H1 (cell line): ENCODE data around the gene TPD52L3. TPM values are rescaled to one million over a fixed set of nuclear protein-coding genes. Genes with fewer than 3 reads are reported as not detected.

Source experiments
- GABPA ChIP-seq: IDR thresholded peaks from 2 replicates; pipeline ENCODE4 v1.6.1; 2011; ENCODE audit warnings: mild to moderate bottlenecking, low read length, moderate library complexity, borderline replicate concordance; ENCODE audit not compliant: insufficient read depth
- MAFK ChIP-seq: IDR thresholded peaks from 2 replicates; pipeline ENCODE4 v1.6.1; 2012; ENCODE audit warnings: low read depth, mild to moderate bottlenecking, improper control_type of control experiment, low read length
- SUZ12 ChIP-seq: fragments of 200-600 bp; sonication (generic); IDR thresholded peaks from 2 replicates; pipeline ENCODE4 v1.6.1; 2012; ENCODE audit warnings: mild to moderate bottlenecking, inconsistent platforms, low read length, moderate library complexity, mixed read lengths
- polyA plus RNA-seq, 7 experiments: library from polyadenylated mRNA; depleted of rRNA in 3 of 7; stranded (reverse) in 5 of 7; unstranded in 2 of 7; fragments of >200 nt in 5 of 7; fragments of 200-250 nt in 2 of 7; gene quantifications; 1 replicate in 5 of 7; 2 replicates in 1 of 7; 4 replicates in 1 of 7; pipeline versions ENCODE4 v1.2.1 to v1.2.3, GENCODE V29; 2011 to 2013; ENCODE audit warnings: missing spikeins in 2 of 7, mixed read lengths in 2 of 7
- total RNA-seq: library from RNA; stranded (reverse); fragmentation: NEBNext Ultra II Directional; extraction: Animal tissue kit (Norgen Biotek cat#: 25700); gene quantifications from 2 replicates; pipeline ENCODE4 v1.2.1, GENCODE V29; 2021
- TF ChIP-seq, protein P1 (sequence below): IDR thresholded peaks from 2 replicates; pipeline ENCODE4 v1.6.1; 2012; ENCODE audit warnings: inconsistent platforms

Gene TPD52L3
- total and polyA plus RNA-seq, 2 of the 8 experiments (the other 6 are each of a cell fraction or from before 2014, with no cell fraction given) = not detected

DNA sequence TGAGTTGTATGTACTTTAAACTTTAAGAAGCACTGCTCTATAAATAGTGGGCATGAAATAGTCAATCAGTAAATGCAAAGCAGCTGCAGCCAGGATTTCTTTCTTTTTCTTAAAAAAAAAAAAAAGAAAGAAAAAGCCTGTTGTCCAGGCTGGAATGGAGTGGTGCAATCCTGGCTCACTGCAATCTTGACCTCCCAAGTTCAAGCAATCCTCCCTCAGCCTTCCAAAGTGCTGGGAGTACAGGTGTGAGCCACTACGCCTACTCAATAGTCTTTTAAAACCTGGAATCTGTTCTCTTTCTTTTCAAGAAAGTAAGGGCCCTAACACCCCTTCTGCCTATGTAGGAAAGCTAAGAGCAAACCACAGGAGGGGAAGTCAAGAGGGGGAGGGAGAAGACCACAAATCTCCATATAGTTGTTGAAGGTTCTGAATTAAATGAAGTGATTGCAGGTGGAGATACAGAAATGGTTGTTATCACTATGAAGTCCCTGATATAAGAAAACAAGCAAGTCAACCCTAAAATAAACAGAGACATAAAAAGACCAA, 20.6 kb upstream of the TPD52L3 start (continued):
- no peak for TF ChIP-seq GABPA
- no peak for TF ChIP-seq MAFK
- TF ChIP-seq, protein P1, sequence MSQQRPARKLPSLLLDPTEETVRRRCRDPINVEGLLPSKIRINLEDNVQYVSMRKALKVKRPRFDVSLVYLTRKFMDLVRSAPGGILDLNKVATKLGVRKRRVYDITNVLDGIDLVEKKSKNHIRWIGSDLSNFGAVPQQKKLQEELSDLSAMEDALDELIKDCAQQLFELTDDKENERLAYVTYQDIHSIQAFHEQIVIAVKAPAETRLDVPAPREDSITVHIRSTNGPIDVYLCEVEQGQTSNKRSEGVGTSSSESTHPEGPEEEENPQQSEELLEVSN = no peak
- TF ChIP-seq SUZ12 = no peak
